LNCaP clone FGC (cell line): ENCODE data around the gene RMI2.

Source experiments
- DNase-seq: peaks from one replicate; pipeline ENCODE4 v3.0.0-alpha.2; 2011; ENCODE audit warnings: low read depth
- H3K4me3 ChIP-seq: 2 replicates; pipeline ENCODE4 v1.5.1; 2011; ENCODE audit warnings: mild to moderate bottlenecking, low read depth, low read length, control low read depth
- CTCF ChIP-seq: IDR thresholded peaks from 2 replicates; pipeline ENCODE4 v1.5.1; 2012; ENCODE audit warnings: mild to moderate bottlenecking; ENCODE audit not compliant: control insufficient read depth, insufficient read depth; ENCODE audit errors: extremely low read depth

The RMI2 gene

DNA sequence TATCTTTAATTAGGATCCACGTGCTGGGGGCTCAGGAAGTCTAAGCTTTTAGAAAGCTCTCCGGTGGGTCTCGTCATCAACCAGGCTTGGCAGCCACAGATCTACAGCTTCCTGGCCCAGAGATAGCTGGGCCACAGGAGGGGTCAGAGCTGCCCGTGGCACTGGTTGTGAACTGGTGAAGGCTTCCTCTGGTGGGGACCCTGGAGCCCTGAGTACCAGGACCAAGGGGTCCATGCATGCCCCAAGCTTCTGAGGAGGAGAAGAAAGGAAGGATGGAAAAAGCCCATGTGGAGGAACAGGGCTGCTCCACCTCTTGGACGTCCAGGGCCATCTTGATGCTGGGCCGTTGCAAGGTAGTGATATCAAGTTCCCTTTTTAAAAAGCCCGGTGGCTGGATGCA lies 13.3 kb downstream of the RMI2 start:
- no peak for TF ChIP-seq CTCF
- H3K4me3 ChIP-seq, result no peak overlapping the region
- DNase-seq, result no peak

- TF ChIP-seq CTCF, result no peak
- H3K4me3 ChIP-seq, result no peak overlapping the region
- peak; percentile 28 for DNase-seq
These were observed 14.1 kb downstream of the RMI2 start for GRCh38 chr16:11359370-11359769.

- H3K4me3 ChIP-seq, result no peak overlapping the region
- DNase-seq, result no peak
- TF ChIP-seq CTCF, result no peak
These were observed 15.5 kb downstream of the RMI2 start for GRCh38 chr16:11360641-11361373.

GRCh38 chr16:11361701-11362451 lies 16.6 kb downstream of the RMI2 start:
- H3K4me3 ChIP-seq, result no peak overlapping the region
- DNase-seq, result no peak

GRCh38 chr16:11363927-11364258 lies 18.6 kb downstream of the RMI2 start:
- no peak overlapping the region for H3K4me3 ChIP-seq
- DNase-seq, result no peak
- no peak for TF ChIP-seq CTCF

More at GRCh38 chr16:11361701-11362451, 16.6 kb downstream of the RMI2 start:
- TF ChIP-seq CTCF, result no peak

- no peak for DNase-seq
- no peak for TF ChIP-seq CTCF
- H3K4me3 ChIP-seq, result no peak overlapping the region
These were observed 22.2 kb downstream of the RMI2 start for GRCh38 chr16:11367483-11367906.
